OCI-LY7 (cell line): ENCODE data around the gene NTM. TPM values are rescaled to one million over a fixed set of nuclear protein-coding genes. Genes with fewer than 3 reads are reported as not detected.

Experiments
- BruUV-seq: library from RNA; stranded (reverse); fragments of 400-500 nt; replicated peaks from 2 replicates; lab custom pipeline; 2021; lab: Mats Ljungman, UMichigan
- CTCF ChIA-PET: fragments of 300-600 bp; sonication (Branson Sonifier 250); formaldehyde crosslinking; loops from one replicate; lab custom pipeline; 2022; ENCODE audit warnings: antibody characterized with exemption; ENCODE audit not compliant: unreplicated experiment; lab: Charles Lee
- POLR2A ChIA-PET: fragments of 300-600 bp; sonication (Branson Sonifier 250); formaldehyde crosslinking; loops from one replicate; lab custom pipeline; 2022; ENCODE audit warnings: antibody characterized with exemption; lab: Charles Lee
- DNase-seq: peaks from one replicate; pipeline ENCODE4 v3.0.0-alpha.2; 2015; ENCODE audit warnings: low spot score
- H2AFZ ChIP-seq: fragments of 200-600 bp; sonication (generic), shearing (Covaris generic); 2 replicates; pipeline ENCODE4 v1.6.1; 2014; ENCODE audit warnings: mild to moderate bottlenecking, antibody characterized with exemption, low read length, moderate library complexity
- H3K27ac ChIP-seq: fragments of 200-600 bp; sonication (generic); 2 replicates; pipeline ENCODE4 v1.5.1; 2014; ENCODE audit warnings: mixed run types, low read depth, mild to moderate bottlenecking, moderate library complexity, low read length, inconsistent platforms; ENCODE audit not compliant: poor library complexity, severe bottlenecking
- H3K36me3 ChIP-seq: fragments of 200-600 bp; sonication (generic); 2 replicates; pipeline ENCODE4 v1.6.1; 2014; ENCODE audit warnings: mild to moderate bottlenecking, antibody characterized with exemption, low read length, moderate library complexity, mixed read lengths; ENCODE audit not compliant: insufficient read depth
- H3K4me1 ChIP-seq: fragments of 200-600 bp; sonication (generic); 2 replicates; pipeline ENCODE4 v1.5.1; 2014; ENCODE audit warnings: mild to moderate bottlenecking, low read length; ENCODE audit not compliant: insufficient read depth, poor library complexity, severe bottlenecking
- H3K4me2 ChIP-seq: fragments of 200-600 bp; sonication (generic); 2 replicates; pipeline ENCODE4 v1.6.1; 2014; ENCODE audit warnings: mild to moderate bottlenecking, low read length
- H3K4me3 ChIP-seq: fragments of 200-600 bp; sonication (generic); 2 replicates; pipeline ENCODE4 v1.5.1; 2014; ENCODE audit warnings: mild to moderate bottlenecking, low read depth, low read length; ENCODE audit not compliant: poor library complexity, severe bottlenecking
- H3K79me2 ChIP-seq: fragments of 200-600 bp; sonication (generic); 2 replicates; pipeline ENCODE4 v1.6.1; 2016; ENCODE audit warnings: low read depth, mild to moderate bottlenecking, low read length, moderate library complexity, mixed read lengths; ENCODE audit not compliant: insufficient read depth
- H3K9me2 ChIP-seq: fragments of 200-600 bp; sonication (generic); 2 replicates; pipeline ENCODE4 v1.6.1; 2016; ENCODE audit warnings: mild to moderate bottlenecking, low read length, mixed read lengths; ENCODE audit not compliant: insufficient read depth
- H3K9me3 ChIP-seq: fragments of 200-600 bp; sonication (generic); 2 replicates; pipeline ENCODE4 v1.6.1; 2014; ENCODE audit warnings: mild to moderate bottlenecking, mixed run types, low read length, mixed read lengths
- H4K20me1 ChIP-seq: fragments of 200-600 bp; sonication (generic); 2 replicates; pipeline ENCODE4 v1.6.1; 2014; ENCODE audit warnings: mild to moderate bottlenecking, antibody characterized with exemption, low read length, moderate library complexity, mixed read lengths; ENCODE audit not compliant: insufficient read depth
- EZH2phosphoT487 ChIP-seq: fragments of 200-600 bp; sonication (generic); IDR thresholded peaks from 2 replicates; pipeline ENCODE4 v1.6.1; 2018; ENCODE audit warnings: low read depth, borderline replicate concordance, mild to moderate bottlenecking, mixed run types, antibody characterized with exemption, low read length, moderate library complexity, mixed read lengths
- intact Hi-C: fragments of 100-400 bp; cut with micrococcal nuclease; formaldehyde crosslinking; loops from one replicate; pipeline ENCODE4 v1.10.0; 2022; ENCODE audit not compliant: unreplicated experiment
- total RNA-seq, 2 experiments: library from RNA; depleted of rRNA in 1 of 2; stranded (reverse); fragments of >200 nt in 1 of 2; shearing (Covaris generic) in 1 of 2; gene quantifications; 2 replicates each; pipeline ENCODE4 v1.2.3, GENCODE V29; 2014 to 2022
- TF ChIP-seq, protein P1 (sequence below): fragments of 200-600 bp; sonication (generic); conservative IDR thresholded peaks from 2 replicates; pipeline ENCODE4 v1.5.1; 2014; ENCODE audit warnings: mild to moderate bottlenecking, antibody characterized with exemption, low read length, moderate library complexity, mixed read lengths

NTM gene
- total RNA-seq, 2 experiments from 2014 or later = not detected

DNA sequence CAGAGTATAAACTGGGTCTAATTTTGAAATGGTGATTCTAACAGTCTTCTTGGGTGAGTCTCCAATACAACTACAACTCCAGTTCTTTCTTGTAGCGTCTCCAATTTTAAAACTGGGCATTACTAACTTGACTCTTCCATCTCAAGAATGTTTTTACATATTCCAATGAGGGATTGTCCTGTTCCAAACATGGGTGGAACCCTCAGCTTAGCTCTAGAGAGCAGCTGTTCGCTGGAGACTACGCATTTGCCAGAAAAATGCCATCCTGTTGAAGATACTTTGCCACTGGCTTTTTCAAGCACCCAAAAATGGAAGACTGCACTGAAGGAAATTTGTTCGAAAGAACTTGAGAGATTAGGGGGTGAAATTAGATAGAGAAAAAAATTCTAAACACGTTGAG lies 870.0 kb downstream of the NTM start:
- no peak for DNase-seq
- H3K79me2 ChIP-seq = no peaks in the 10 kb centered on the region
- H4K20me1 ChIP-seq = no peaks in the 10 kb centered on the region
- no peaks in the 10 kb centered on the region for H3K9me2 ChIP-seq
- no peaks in the 10 kb centered on the region for H3K4me1 ChIP-seq
- H3K4me3 ChIP-seq = no peak overlapping the region
- H3K9me3 ChIP-seq = no peaks in the 10 kb centered on the region
- TF ChIP-seq, protein P1, sequence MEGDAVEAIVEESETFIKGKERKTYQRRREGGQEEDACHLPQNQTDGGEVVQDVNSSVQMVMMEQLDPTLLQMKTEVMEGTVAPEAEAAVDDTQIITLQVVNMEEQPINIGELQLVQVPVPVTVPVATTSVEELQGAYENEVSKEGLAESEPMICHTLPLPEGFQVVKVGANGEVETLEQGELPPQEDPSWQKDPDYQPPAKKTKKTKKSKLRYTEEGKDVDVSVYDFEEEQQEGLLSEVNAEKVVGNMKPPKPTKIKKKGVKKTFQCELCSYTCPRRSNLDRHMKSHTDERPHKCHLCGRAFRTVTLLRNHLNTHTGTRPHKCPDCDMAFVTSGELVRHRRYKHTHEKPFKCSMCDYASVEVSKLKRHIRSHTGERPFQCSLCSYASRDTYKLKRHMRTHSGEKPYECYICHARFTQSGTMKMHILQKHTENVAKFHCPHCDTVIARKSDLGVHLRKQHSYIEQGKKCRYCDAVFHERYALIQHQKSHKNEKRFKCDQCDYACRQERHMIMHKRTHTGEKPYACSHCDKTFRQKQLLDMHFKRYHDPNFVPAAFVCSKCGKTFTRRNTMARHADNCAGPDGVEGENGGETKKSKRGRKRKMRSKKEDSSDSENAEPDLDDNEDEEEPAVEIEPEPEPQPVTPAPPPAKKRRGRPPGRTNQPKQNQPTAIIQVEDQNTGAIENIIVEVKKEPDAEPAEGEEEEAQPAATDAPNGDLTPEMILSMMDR = no peak
- TF ChIP-seq EZH2phosphoT487 = no peak
- CTCF ChIA-PET = no interaction called here
- H3K4me2 ChIP-seq = no peak overlapping the region
- intact Hi-C loops = no loop called here
- no peak overlapping the region for H3K27ac ChIP-seq
- H3K36me3 ChIP-seq = no peaks in the 10 kb centered on the region
- BruUV-seq = no TSS peak
- no peak overlapping the region for H2AFZ ChIP-seq
- POLR2A ChIA-PET = no interaction called here

DNA sequence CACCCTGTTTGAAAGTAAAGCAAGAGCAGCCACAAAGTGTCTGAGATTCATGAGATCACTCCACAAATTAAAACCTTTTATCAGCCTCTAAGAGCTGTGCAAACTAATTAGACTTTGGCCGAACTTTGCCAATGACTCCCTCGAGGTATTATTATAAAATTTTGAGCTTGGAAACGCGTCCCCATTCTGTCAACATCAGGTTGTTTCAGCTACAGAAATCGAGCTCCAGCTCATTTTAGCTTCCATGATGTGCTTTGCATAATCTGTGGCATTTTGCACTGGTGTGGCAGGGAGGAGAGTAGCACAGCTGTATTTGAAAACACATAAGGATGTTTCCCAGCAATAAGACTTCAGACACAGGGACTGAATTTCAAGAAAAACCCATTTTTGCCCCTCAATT lies 872.2 kb downstream of the NTM start:
- H3K4me1 ChIP-seq = no peaks in the 10 kb centered on the region
- no peaks in the 10 kb centered on the region for H3K79me2 ChIP-seq
- no peak overlapping the region for H3K4me2 ChIP-seq
- H2AFZ ChIP-seq = no peak overlapping the region
- H3K9me2 ChIP-seq = no peaks in the 10 kb centered on the region
- CTCF ChIA-PET = no interaction called here
- no peaks in the 10 kb centered on the region for H3K9me3 ChIP-seq
- H3K36me3 ChIP-seq = no peaks in the 10 kb centered on the region
- no peak for DNase-seq
- no peak overlapping the region for H3K27ac ChIP-seq
- TF ChIP-seq EZH2phosphoT487 = no peak
- TF ChIP-seq, protein P1 = no peak
- no peak overlapping the region for H3K4me3 ChIP-seq
- intact Hi-C loops = no loop called here
- H4K20me1 ChIP-seq = no peaks in the 10 kb centered on the region
- BruUV-seq = no TSS peak
- POLR2A ChIA-PET = no interaction called here

DNA sequence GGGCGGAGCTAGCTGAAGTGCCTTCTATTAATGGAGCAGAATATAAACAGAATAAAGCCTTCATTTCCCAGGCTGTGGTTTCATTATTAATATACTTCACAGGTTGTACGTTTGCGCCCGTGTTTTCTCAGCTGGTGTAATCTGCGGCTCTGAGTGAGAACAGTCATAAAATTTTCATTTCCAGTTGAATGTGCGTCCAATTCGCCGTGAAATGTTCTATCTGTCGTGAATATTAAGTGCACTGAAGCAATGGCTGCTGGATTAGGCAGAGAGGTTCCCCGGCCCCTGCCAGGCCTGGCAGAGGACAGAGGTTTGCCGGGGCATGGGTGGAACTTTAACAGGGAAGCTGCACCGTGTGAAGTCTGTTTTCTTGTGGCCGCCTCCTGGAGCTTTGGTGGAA lies 874.4 kb downstream of the NTM start:
- Histone ChIP-seq H3K4me2 (no peak overlapping the region), H3K9me2 (no peaks in the 10 kb centered on the region), H3K36me3 (no peaks in the 10 kb centered on the region), H4K20me1 (no peaks in the 10 kb centered on the region), H3K9me3 (no peaks in the 10 kb centered on the region), H3K4me3 (no peak overlapping the region), H3K79me2 (no peaks in the 10 kb centered on the region), H3K4me1 (no peaks in the 10 kb centered on the region), H3K27ac (no peak overlapping the region), H2AFZ (no peak overlapping the region)
- BruUV-seq = no TSS peak
- ChIA-PET POLR2A (no interaction called here), CTCF (no interaction called here)
- no peak for DNase-seq
- intact Hi-C loops = no loop called here
- TF ChIP-seq, protein P1 = no peak
- TF ChIP-seq EZH2phosphoT487 = no peak
